H1 (cell line): ENCODE measurements around the gene TBC1D9B. TPM values are rescaled to one million over a fixed set of nuclear protein-coding genes. Genes with fewer than 3 reads are reported as not detected.

Experiments
- CTCF ChIA-PET: fragments of 300-600 bp; sonication (Branson Sonifier 250); formaldehyde crosslinking; loops from one replicate; lab custom pipeline; 2021; ENCODE audit not compliant: partially characterized antibody; lab: Charles Lee
- POLR2A ChIA-PET: fragments of 300-600 bp; sonication (Branson Sonifier 250); formaldehyde crosslinking; loops from one replicate; lab custom pipeline; 2021; ENCODE audit warnings: inconsistent platforms; ENCODE audit not compliant: partially characterized antibody; lab: Charles Lee
- DNase-seq, 2 experiments: peaks; one replicate each; pipeline versions ENCODE4 v3.0.0 to v3.0.0-alpha.2; 2010 to 2022; ENCODE audit warnings: low spot score in 2 of 2, low read depth in 1 of 2, mixed read lengths in 1 of 2
- FAIRE-seq: peaks from 2 replicates; lab custom pipeline; 2011; peaks lifted over from hg19 to GRCh38; lab: Jason Lieb, UNC
- H2AFZ ChIP-seq: 2 replicates; pipeline ENCODE4 v1.8.1; 2012; ENCODE audit warnings: low read length, inconsistent platforms
- H2AK5ac ChIP-seq: 2 replicates; pipeline ENCODE4 v1.6.1; 2013; ENCODE audit warnings: low read depth, low read length
- H2BK120ac ChIP-seq: replicated peaks from 2 replicates; pipeline ENCODE3; 2013; ENCODE audit warnings: low read depth, low read length, inconsistent platforms
- H2BK12ac ChIP-seq: 2 replicates; pipeline ENCODE4 v1.6.1; 2013; ENCODE audit warnings: low read depth, low read length
- H2BK15ac ChIP-seq: 2 replicates; pipeline ENCODE4 v1.6.1; 2013; ENCODE audit warnings: low read length
- H2BK20ac ChIP-seq: 2 replicates; pipeline ENCODE4 v1.6.1; 2013; ENCODE audit warnings: low read length
- H2BK5ac ChIP-seq: 2 replicates; pipeline ENCODE4 v1.6.1; 2013; ENCODE audit warnings: low read depth, low read length
- H3K14ac ChIP-seq: 2 replicates; pipeline ENCODE4 v1.6.1; 2013; ENCODE audit warnings: inconsistent platforms; ENCODE audit not compliant: insufficient read length
- H3K18ac ChIP-seq: 2 replicates; pipeline ENCODE4 v1.6.1; 2013; ENCODE audit warnings: low read length; ENCODE audit errors: extremely low read depth
- H3K23ac ChIP-seq: 2 replicates; pipeline ENCODE4 v1.6.1; 2013; ENCODE audit warnings: inconsistent platforms; ENCODE audit not compliant: insufficient read length
- H3K23me2 ChIP-seq: 2 replicates; pipeline ENCODE4 v1.6.1; 2013; ENCODE audit warnings: low read depth, low read length
- H3K27ac ChIP-seq: 2 replicates; pipeline ENCODE4 v1.6.1; 2011; ENCODE audit warnings: low read depth, low read length, inconsistent platforms
- H3K27me3 ChIP-seq, 4 experiments: replicated peaks in 1 of 4; 1 replicate in 1 of 4; 2 replicates in 3 of 4; pipeline versions ENCODE4 v1.6.1 to v1.8.1; 2011 to 2013; ENCODE audit warnings: low read length in 3 of 4, mild to moderate bottlenecking in 3 of 4, inconsistent platforms in 2 of 4, mixed read lengths in 2 of 4, moderate library complexity in 1 of 4; ENCODE audit not compliant: control insufficient read depth in 3 of 4, insufficient read depth in 3 of 4; ENCODE audit errors: extremely low read depth in 1 of 4
- H3K36me3 ChIP-seq, 4 experiments: 2 replicates each; pipeline versions ENCODE4 v1.6.1 to v1.8.1; 2011 to 2013; ENCODE audit warnings: mild to moderate bottlenecking in 4 of 4, low read length in 3 of 4, moderate library complexity in 2 of 4, control low read depth in 1 of 4, inconsistent platforms in 1 of 4; ENCODE audit not compliant: insufficient read depth in 4 of 4, control insufficient read depth in 2 of 4
- H3K4ac ChIP-seq: replicated peaks from 2 replicates; pipeline ENCODE3; 2013; ENCODE audit warnings: low read length, low read depth, mixed read lengths, inconsistent platforms; ENCODE audit not compliant: insufficient read length
- H3K4me1 ChIP-seq, 4 experiments: replicated peaks in 1 of 4; 1 replicate in 1 of 4; 2 replicates in 3 of 4; pipeline versions ENCODE4 v1.6.1 to v1.8.1; 2011 to 2013; ENCODE audit warnings: low read length in 3 of 4, inconsistent platforms in 2 of 4, mixed read lengths in 1 of 4; ENCODE audit not compliant: insufficient read depth in 4 of 4, control insufficient read depth in 3 of 4
- H3K4me2 ChIP-seq, 2 experiments: 2 replicates each; pipeline versions ENCODE4 v1.6.1 to v1.8.1; 2011 to 2013; ENCODE audit warnings: low read depth in 2 of 2, low read length in 2 of 2, control low read depth in 1 of 2, inconsistent platforms in 1 of 2, mild to moderate bottlenecking in 1 of 2; ENCODE audit not compliant: insufficient read depth in 1 of 2
- H3K4me3 ChIP-seq, 4 experiments: fragments of 200-600, 300-600 bp in 1 of 4; sonication (generic), shearing (Covaris generic), sonication (Bioruptor Twin) in 1 of 4; 2 replicates each; pipeline versions ENCODE4 v1.5.1 to v1.8.1; 2011 to 2016; ENCODE audit warnings: low read length in 4 of 4, low read depth in 3 of 4, control low read depth in 2 of 4, inconsistent platforms in 2 of 4, mild to moderate bottlenecking in 2 of 4, mixed read lengths in 1 of 4, moderate library complexity in 1 of 4; ENCODE audit not compliant: insufficient read depth in 2 of 4; ENCODE audit errors: extremely low read depth in 1 of 4
- H3K56ac ChIP-seq: replicated peaks from 2 replicates; pipeline ENCODE3; 2013; ENCODE audit warnings: low read depth, mild to moderate bottlenecking, mixed read lengths, low read length, inconsistent platforms; ENCODE audit not compliant: insufficient read length
- H3K79me1 ChIP-seq: 2 replicates; pipeline ENCODE4 v1.6.1; 2013; ENCODE audit warnings: low read depth, low read length, control low read depth
- H3K79me2 ChIP-seq, 2 experiments: 2 replicates each; pipeline versions ENCODE4 v1.6.1 to v1.8.1; 2012 to 2013; ENCODE audit warnings: low read length in 2 of 2, mild to moderate bottlenecking in 2 of 2, inconsistent platforms in 1 of 2; ENCODE audit not compliant: insufficient read depth in 2 of 2, control insufficient read depth in 1 of 2
- H3K9ac ChIP-seq, 4 experiments: replicated peaks in 1 of 4; 1 replicate in 1 of 4; 2 replicates in 3 of 4; pipeline versions ENCODE4 v1.6.1 to v1.8.1; 2011 to 2013; ENCODE audit warnings: low read depth in 3 of 4, low read length in 3 of 4, control low read depth in 2 of 4, mild to moderate bottlenecking in 2 of 4, moderate library complexity in 2 of 4, inconsistent platforms in 1 of 4; ENCODE audit errors: extremely low read depth in 1 of 4
- H3K9me3 ChIP-seq, 2 experiments: 2 replicates each; pipeline versions ENCODE4 v1.6.1 to v1.8.1; 2012 to 2013; ENCODE audit warnings: mild to moderate bottlenecking in 2 of 2, moderate library complexity in 2 of 2, control low read depth in 1 of 2, inconsistent platforms in 1 of 2, low read depth in 1 of 2, low read length in 1 of 2, mixed read lengths in 1 of 2; ENCODE audit not compliant: insufficient read depth in 2 of 2
- H4K20me1 ChIP-seq, 2 experiments: replicated peaks in 1 of 2; 2 replicates each; pipeline versions ENCODE3 to v1.8.1; 2011 to 2013; ENCODE audit warnings: inconsistent platforms in 2 of 2, low read length in 2 of 2, mild to moderate bottlenecking in 1 of 2; ENCODE audit not compliant: insufficient read depth in 2 of 2, control insufficient read depth in 1 of 2
- H4K5ac ChIP-seq: 2 replicates; pipeline ENCODE4 v1.6.1; 2013; ENCODE audit warnings: low read length, low read depth, mixed read lengths, inconsistent platforms; ENCODE audit not compliant: insufficient read length
- H4K8ac ChIP-seq: 2 replicates; pipeline ENCODE4 v1.8.0; 2013; ENCODE audit warnings: mild to moderate bottlenecking, moderate library complexity, low read length, inconsistent platforms; ENCODE audit not compliant: insufficient read depth; ENCODE audit errors: extremely low read depth
- H4K91ac ChIP-seq: replicated peaks from 2 replicates; pipeline ENCODE3; 2013; ENCODE audit warnings: low read length, mixed read lengths, inconsistent platforms; ENCODE audit not compliant: insufficient read length
- ASH2L ChIP-seq: fragments of 200-600, 300-600 bp; sonication (generic); IDR thresholded peaks from one replicate; pipeline ENCODE4 v1.7.1; 2017; ENCODE audit warnings: low read length
- BCL11A ChIP-seq, 2 experiments: IDR thresholded peaks; one replicate each; pipeline ENCODE4 v1.6.1; 2011; ENCODE audit warnings: low read depth in 2 of 2, low read length in 2 of 2, mild to moderate bottlenecking in 2 of 2
- CHD2 ChIP-seq: IDR thresholded peaks from 2 replicates; pipeline ENCODE4 v1.6.1; 2012; ENCODE audit warnings: low read length, improper control_type of control experiment
- CTBP2 ChIP-seq: IDR thresholded peaks from 2 replicates; pipeline ENCODE4 v1.7.0; 2011; ENCODE audit warnings: borderline replicate concordance, mild to moderate bottlenecking, moderate library complexity, mixed read lengths, low read length; ENCODE audit not compliant: insufficient read depth, insufficient read length
- JUN ChIP-seq: IDR thresholded peaks from 2 replicates; pipeline ENCODE4 v1.6.1; 2011; ENCODE audit warnings: low read depth, mild to moderate bottlenecking, improper control_type of control experiment, low read length
- JUND ChIP-seq: IDR thresholded peaks from 2 replicates; pipeline ENCODE4 v1.6.1; 2011; ENCODE audit warnings: mild to moderate bottlenecking, improper control_type of control experiment, low read length
- KDM1A ChIP-seq: fragments of 200-600, 300-600 bp; sonication (generic); IDR thresholded peaks from 2 replicates; pipeline ENCODE4 v1.7.1; 2016; ENCODE audit warnings: mild to moderate bottlenecking, low read length, borderline replicate concordance
- MAFK ChIP-seq: IDR thresholded peaks from 2 replicates; pipeline ENCODE4 v1.6.1; 2012; ENCODE audit warnings: low read depth, mild to moderate bottlenecking, improper control_type of control experiment, low read length
- NANOG ChIP-seq: IDR thresholded peaks from 2 replicates; pipeline ENCODE4 v1.6.1; 2011; ENCODE audit warnings: low read length, low read depth, mild to moderate bottlenecking, inconsistent platforms; ENCODE audit not compliant: insufficient read depth, poor library complexity, severe bottlenecking
- RBBP5 ChIP-seq: IDR thresholded peaks from 2 replicates; pipeline ENCODE4 v1.7.1; 2012; ENCODE audit warnings: low read depth, mild to moderate bottlenecking, inconsistent platforms, low read length, moderate library complexity, borderline replicate concordance
- RXRA ChIP-seq: IDR thresholded peaks from 2 replicates; pipeline ENCODE4 v1.6.1; 2011; ENCODE audit warnings: low read depth, mild to moderate bottlenecking, low read length, moderate library complexity; ENCODE audit not compliant: insufficient read depth
- SUZ12 ChIP-seq: fragments of 200-600 bp; sonication (generic); IDR thresholded peaks from 2 replicates; pipeline ENCODE4 v1.6.1; 2012; ENCODE audit warnings: mild to moderate bottlenecking, inconsistent platforms, low read length, moderate library complexity, mixed read lengths
- TAF7 ChIP-seq: optimal IDR thresholded peaks from 2 replicates; pipeline ENCODE3; 2011; ENCODE audit warnings: low read depth, mild to moderate bottlenecking, inconsistent platforms, low read length, moderate library complexity, borderline replicate concordance
- WGBS, 2 experiments: shearing (Covaris generic) in 1 of 2; methylation state at CpG; one replicate each; pipeline versions ENCODE4 v1.1.6 to v1.1.7; 2013 to 2015; ENCODE audit warnings: low lambda C conversion rate in 2 of 2, mixed read lengths in 2 of 2, inconsistent platforms in 1 of 2, low coverage in 1 of 2, missing lambda C conversion rate in 1 of 2; ENCODE audit not compliant: insufficient replicate concordance in 2 of 2, insufficient coverage in 1 of 2, insufficient read length in 1 of 2; ENCODE audit errors: extremely low coverage in 1 of 2, missing lambda C conversion rate in 1 of 2; 5-methylcytosine and 5-hydroxymethylcytosine counted together
- polyA plus RNA-seq, 7 experiments: library from polyadenylated mRNA; depleted of rRNA in 3 of 7; stranded (reverse) in 5 of 7; unstranded in 2 of 7; fragments of >200 nt in 5 of 7; fragments of 200-250 nt in 2 of 7; gene quantifications; 1 replicate in 5 of 7; 2 replicates in 1 of 7; 4 replicates in 1 of 7; pipeline versions ENCODE4 v1.2.1 to v1.2.3, GENCODE V29; 2011 to 2013; ENCODE audit warnings: missing spikeins in 2 of 7, mixed read lengths in 2 of 7
- total RNA-seq: library from RNA; stranded (reverse); fragmentation: NEBNext Ultra II Directional; extraction: Animal tissue kit (Norgen Biotek cat#: 25700); gene quantifications from 2 replicates; pipeline ENCODE4 v1.2.1, GENCODE V29; 2021

The TBC1D9B gene
- total and polyA plus RNA-seq, 2 of the 8 experiments (the other 6 are each of a cell fraction or from before 2014, with no cell fraction given): 33.6 to 57.1 TPM

DNA sequence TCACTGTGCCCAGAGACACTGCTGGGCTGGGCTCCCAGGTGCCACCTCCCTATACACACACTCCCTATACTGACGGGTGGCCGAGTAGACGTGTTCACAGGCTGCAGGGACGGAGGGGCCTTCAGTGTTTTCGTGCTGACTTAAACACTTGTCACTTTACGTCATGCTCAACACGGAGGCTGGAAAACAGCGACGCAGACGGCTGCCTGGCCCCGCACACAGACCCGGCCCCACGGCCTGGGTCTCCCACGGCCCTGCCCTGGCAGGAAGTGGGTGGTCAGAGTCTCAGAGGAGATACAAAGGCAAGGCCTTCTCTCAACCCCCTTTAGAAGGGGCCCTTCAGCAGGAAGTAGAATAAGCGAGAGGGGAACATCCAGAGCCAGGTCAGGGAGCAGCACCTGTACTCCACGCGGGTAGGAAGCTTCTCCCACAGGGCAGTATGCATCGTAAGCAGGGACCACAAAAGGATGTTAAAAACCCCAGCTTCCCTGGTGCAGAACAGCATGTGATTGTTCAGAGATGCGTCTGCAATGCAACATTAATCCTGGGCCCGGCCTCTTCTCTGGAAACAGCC is 11.9 kb upstream of the TBC1D9B start:
- H2BK120ac ChIP-seq: no peak overlapping the region
- H2BK5ac ChIP-seq: no peak overlapping the region
- H3K14ac ChIP-seq: no peak overlapping the region
- no peak for TF ChIP-seq JUND
- TF ChIP-seq MAFK: no peak
- no peak for TF ChIP-seq CTBP2
- no peak for TF ChIP-seq CHD2
- TF ChIP-seq ASH2L: no peak
- TF ChIP-seq BCL11A (IDR thresholded peaks at IDR 0.05; ENCODE audit: low read depth in 2 of 2, low read length in 2 of 2): no peak
- TF ChIP-seq JUN: no peak
- TF ChIP-seq TAF7: no peak
- TF ChIP-seq KDM1A: no peak
- TF ChIP-seq RBBP5: no peak
- no peak for TF ChIP-seq NANOG
- no peak for TF ChIP-seq RXRA
- no peak for TF ChIP-seq SUZ12
- TF ChIP-seq, all 59 proteins: peak for 0
- H2BK12ac ChIP-seq: no peak overlapping the region
- H4K5ac ChIP-seq: no peak overlapping the region
- no peak for DNase-seq
- POLR2A ChIA-PET: no interaction called here
- no peak overlapping the region for H3K4me2 ChIP-seq
- no peaks in the 10 kb centered on the region for H3K79me2 ChIP-seq
- H3K4me3 ChIP-seq: no peak overlapping the region
- H4K91ac ChIP-seq: no peak overlapping the region
- peaks cover 0 to 8% (median 4%) of the 10 kb centered on the region in 4 experiments; a peak in 6 of 7 replicates for H3K4me1 ChIP-seq
- 92% methylated on average over 19 of the region's 20 CpGs; no CpG with 5 or more reads in 1 of the 2 experiments for WGBS, 2 experiments
- H4K20me1 ChIP-seq: no peaks in the 10 kb centered on the region
- H2BK15ac ChIP-seq: no peak overlapping the region
- H3K27me3 ChIP-seq: no peaks in the 10 kb centered on the region
- no peak overlapping the region for H3K56ac ChIP-seq
- no peaks in the 10 kb centered on the region for H3K9me3 ChIP-seq
- no peaks in the 10 kb centered on the region for H3K36me3 ChIP-seq
- no peak for FAIRE-seq
- CTCF ChIA-PET: no interaction called here
- H3K23ac ChIP-seq: no peak overlapping the region
- no peak overlapping the region for H3K4ac ChIP-seq
- no peaks in the 10 kb centered on the region for H3K23me2 ChIP-seq
- H3K18ac ChIP-seq: no peak overlapping the region
- no peak overlapping the region for H2AFZ ChIP-seq
- no peak overlapping the region for H3K9ac ChIP-seq
- no peak overlapping the region for H4K8ac ChIP-seq
- no peaks in the 10 kb centered on the region for H3K79me1 ChIP-seq
- no peak overlapping the region for H2AK5ac ChIP-seq
- no peak overlapping the region for H2BK20ac ChIP-seq
- no peak overlapping the region for H3K27ac ChIP-seq
